HG02610 (cell line): ENCODE results near the gene OR2A2.
"Not testable (repeated sequence)": the region's sequence is repeated elsewhere in the genome, so short reads cannot be mapped to it uniquely, and the experiment has no call there.

Experiments
- ATAC-seq: cut with Tn5 transposase; IDR thresholded peaks from one replicate; pipeline ENCODE4 v1.9.1; 2021; ENCODE audit warnings: mild to moderate bottlenecking, moderate library complexity; ENCODE audit not compliant: unreplicated experiment

Gene OR2A2, protein sequence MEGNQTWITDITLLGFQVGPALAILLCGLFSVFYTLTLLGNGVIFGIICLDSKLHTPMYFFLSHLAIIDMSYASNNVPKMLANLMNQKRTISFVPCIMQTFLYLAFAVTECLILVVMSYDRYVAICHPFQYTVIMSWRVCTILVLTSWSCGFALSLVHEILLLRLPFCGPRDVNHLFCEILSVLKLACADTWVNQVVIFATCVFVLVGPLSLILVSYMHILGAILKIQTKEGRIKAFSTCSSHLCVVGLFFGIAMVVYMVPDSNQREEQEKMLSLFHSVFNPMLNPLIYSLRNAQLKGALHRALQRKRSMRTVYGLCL

DNA sequence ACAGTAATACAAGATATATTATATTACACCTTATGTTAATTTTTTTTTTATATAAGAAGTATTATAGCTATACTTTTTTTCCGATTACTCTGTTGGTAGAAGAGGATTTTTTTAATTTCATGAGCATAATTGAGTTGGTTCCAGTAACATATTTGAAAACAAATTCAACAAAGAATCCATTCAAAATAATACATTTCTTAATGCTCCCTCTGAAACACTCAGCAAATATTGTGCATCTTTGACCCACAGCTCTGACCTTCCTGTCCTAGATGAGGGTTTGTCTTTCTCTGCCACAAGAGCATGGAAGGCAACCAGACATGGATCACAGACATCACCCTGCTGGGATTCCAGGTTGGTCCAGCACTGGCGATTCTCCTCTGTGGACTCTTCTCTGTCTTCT, at the start of gene OR2A2:
Gene OR2A2 (plus strand): TSS at position 301 of the 400 bp plus-strand sequence. CDS start 0 bp downstream, at position 301.
- ATAC-seq = no peak

DNA sequence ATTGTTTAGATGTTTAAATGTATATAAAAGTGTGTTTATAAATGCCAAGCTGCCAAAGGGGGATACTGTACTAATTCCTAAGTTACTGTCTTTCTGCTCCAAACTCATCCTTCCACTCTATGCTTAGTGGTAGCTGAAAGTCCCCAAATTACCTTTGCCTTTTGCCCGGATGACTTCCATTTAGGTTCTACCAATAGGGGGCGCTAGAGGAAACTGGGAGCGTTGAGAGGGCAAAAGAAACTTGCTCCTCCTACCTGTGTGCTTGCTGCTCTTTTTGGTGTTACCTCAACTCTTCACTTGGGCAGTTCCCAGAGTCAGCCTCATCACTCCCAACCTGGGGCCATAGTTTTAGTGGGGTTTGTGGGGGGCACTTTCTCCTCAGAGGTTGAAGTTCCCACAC, 45.7 kb upstream of the OR2A2 start:
- ATAC-seq = no peak

GRCh38 chr7:144069511-144069910, 39.9 kb upstream of the OR2A2 start, which contains the start of gene OR2A25:
OR2A25 (plus strand) TSS chr7:144069811; CDS start chr7:144074220, 4,409 bp downstream.
- no peak for ATAC-seq

- no peak for ATAC-seq
These were observed 39.4 kb upstream of the OR2A2 start for GRCh38 chr7:144069953-144070352.

- ATAC-seq = no peak
These were observed 35.0 kb upstream of the OR2A2 start for GRCh38 chr7:144074374-144074773.

- no peak for ATAC-seq
These were observed 23.4 kb upstream of the OR2A2 start, which contains the start of gene OR2A12 for GRCh38 chr7:144085978-144086377. OR2A12 (plus strand) TSS chr7:144086278; CDS start chr7:144095108, 8,830 bp downstream.

DNA sequence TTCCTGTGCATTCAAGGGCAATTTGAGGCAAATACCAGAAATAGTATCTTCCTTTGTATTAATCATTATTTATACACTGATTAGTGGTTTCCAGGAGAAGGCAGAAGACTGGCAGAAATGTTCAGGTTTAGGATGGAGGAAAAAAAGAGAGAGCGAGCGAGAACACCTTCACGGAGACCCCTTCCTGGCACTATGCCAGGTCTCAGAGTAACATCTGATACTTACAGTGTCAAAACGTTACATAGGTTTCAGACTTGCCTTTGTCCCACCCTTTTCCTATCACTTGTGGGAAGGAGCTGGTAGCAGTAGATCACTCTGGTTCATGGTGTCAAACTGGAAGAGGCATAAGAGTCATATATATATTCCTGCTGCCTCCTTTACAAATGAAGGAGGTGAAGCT, 22.7 kb upstream of the OR2A2 start:
- ATAC-seq = no peak

DNA sequence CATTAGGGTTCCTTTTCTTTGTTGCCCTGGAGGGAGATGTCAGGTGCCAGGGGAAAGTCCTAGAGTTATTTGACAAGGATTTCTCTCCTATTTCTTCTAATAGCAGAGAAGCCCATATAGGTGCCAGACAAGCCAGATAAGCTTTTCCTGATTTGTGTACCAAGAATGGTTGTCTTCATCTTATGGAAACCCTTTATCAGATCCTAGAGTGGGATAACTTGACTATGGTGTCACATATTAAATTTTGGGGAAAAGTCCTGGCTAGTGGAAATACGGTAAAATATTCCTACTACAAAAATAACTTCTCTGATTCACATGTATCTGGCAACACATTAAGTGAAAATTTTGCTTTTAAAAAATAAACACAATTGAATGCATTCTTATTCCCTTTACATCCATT, 22.2 kb upstream of the OR2A2 start:
- no peak for ATAC-seq

DNA sequence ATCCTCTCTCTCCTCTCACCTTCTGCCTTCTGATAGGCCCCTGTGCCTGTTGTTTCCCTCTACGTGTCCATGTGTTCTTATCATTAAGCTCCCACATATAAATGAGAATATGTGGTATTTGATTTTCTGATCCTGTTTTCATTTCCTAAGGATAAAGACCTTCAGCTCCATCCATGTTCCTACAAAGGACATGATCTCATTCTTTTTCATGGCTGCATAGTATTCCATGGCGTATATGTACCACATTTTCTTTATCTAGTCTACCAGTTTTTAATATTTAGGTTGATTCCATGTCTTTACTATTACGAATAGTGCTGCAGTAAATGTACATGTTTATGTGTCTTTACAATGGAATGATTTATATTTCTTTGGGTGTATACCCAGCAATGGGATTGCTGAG, 18.7 kb upstream of the OR2A2 start:
- no peak for ATAC-seq

DNA sequence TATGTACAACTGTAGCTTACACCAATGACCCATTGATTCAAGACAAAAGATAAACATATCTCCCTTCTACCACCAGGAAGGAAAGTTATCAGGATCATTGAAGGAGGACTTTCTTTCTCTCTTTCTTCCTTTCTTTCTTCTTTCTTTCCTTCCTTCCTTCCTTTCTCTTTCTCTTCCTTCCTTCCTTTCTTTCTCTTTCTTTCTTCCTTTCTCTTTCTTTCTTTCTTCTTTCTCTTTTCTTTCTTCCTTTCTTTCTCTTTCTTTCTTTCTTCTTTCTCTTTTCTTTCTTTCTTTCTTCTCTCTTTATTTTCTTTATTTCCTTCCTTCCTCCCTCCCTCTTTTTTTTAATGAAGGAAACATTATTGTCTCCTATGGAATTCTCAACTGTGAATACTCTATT, 10.6 kb upstream of the OR2A2 start:
- no peak for ATAC-seq

DNA sequence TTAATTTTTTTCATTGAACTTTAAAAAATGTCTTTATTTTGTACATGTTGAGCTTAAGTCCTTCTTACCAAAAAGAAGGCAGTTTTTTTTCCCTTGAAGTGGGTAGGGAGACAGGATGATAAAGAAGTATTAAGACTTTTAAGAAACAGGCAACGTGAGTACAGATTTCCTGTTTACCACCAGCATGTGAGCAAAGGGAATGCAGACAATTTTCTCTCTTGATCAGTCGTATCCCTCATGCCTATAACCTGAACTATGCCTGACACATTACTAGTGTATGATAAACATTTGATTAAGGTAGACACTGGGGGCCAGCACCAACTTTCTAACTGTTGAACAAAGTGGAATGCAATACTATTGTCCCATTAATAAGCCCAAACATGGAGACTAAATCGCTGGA, 8.8 kb upstream of the OR2A2 start:
- no peak for ATAC-seq

GRCh38 chr7:144102041-144102440, 7.3 kb upstream of the OR2A2 start:
- ATAC-seq = no peak

GRCh38 chr7:144105211-144105610, 4.2 kb upstream of the OR2A2 start:
- no peak for ATAC-seq

DNA sequence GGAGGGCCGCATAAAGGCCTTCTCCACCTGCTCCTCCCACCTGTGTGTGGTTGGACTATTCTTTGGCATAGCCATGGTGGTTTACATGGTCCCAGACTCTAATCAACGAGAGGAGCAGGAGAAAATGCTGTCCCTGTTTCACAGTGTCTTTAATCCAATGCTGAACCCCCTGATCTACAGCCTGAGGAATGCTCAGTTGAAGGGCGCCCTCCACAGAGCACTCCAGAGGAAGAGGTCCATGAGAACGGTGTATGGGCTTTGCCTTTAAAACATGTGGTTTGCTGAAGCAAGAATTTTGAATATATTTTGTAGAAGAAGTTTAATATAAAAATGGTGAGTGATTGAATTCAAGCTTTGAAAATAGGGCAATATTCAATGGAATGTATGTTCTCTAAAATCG, 889 bp downstream of the OR2A2 start:
- no peak for ATAC-seq

DNA sequence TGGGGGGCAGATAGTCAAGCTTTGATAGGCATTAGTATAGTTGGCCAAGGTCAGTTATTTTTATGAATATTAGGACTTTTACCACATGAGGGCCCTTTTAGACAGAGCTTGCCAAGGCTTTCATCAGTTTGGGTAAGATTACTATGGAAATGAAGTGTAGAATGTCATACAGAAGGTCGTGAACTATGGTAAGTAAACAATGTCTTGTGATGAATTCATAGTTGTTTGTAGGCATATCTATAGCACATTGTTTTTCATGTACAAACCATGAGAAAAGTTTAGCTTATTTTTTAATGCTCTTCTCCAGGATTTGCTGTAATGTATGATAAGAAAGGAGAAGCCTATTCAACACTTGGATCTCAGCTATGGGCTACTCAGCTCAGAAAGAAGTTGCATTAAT, 4.3 kb downstream of the OR2A2 start:
- no peak for ATAC-seq

DNA sequence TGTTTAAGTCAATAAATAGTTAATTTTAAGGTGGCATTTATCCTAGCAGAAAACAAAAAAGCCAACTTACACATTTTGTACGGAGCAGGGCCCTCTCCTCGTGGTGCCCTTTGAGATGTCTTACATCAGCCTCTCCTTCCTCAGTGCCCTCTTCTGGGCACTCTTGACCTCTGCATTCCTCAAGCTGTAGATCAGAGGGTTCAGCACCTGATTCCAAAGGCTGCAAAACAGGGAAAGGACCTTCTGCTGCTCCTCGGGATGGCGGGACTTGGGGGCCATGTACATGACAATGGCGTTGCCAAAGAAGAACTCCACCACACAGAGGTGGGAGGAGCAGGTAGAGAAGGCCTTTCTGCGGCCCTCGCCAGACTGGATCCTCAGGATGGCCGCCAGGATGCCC, 9.0 kb downstream of the OR2A2 start:
- no peak for ATAC-seq

DNA sequence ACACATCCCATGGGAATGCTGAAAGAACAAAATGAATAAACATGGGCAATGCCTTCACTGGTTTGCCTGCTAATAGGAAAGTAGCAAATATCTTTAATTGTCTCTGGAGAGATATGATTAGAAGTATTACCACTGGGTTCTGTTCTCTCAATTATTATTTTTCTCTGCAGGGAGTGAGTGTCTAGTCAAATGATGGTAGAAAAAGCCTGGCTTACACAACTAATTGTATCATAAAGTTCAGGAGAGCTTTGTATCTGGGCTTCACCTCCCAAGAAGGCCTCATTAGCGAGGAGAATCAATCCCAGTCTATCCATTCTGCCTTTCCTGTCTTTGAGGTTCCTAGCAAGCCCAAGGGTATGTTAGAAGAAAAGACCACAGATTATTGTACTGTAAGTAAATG, 13.5 kb downstream of the OR2A2 start, which contains the start of gene OR2A14:
Gene OR2A14 (plus strand): TSS at position 301 of the 400 bp plus-strand sequence. CDS start 5,937 bp downstream, outside the sequence.
- no peak for ATAC-seq

- peak; percentile 99 for ATAC-seq
These were observed 18.4 kb downstream of the OR2A2 start for GRCh38 chr7:144127714-144128334.

GRCh38 chr7:144129601-144130000, 20.2 kb downstream of the OR2A2 start:
- not testable (repeated sequence) for ATAC-seq

- no peak for ATAC-seq
These were observed 21.3 kb downstream of the OR2A2 start for GRCh38 chr7:144130730-144131129.

- ATAC-seq = no peak
These were observed 22.9 kb downstream of the OR2A2 start for GRCh38 chr7:144132262-144132661.

DNA sequence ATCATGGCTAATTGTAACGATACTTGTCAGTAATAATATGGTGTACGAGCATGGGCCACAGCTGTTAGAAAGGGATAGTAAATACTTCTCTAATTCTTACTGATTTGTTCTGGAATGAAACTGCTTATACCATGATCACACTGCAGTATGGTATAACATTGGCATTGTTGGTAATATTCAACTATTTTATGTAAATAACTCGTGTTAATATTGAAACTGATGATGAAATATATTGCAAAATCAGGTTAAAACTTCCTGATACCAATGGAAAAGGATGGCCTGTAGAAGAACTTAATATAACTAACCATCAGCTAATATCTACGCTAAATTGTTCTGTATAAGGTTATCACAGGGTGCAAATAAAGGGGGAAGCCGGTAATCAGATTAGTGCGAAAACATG, 23.9 kb downstream of the OR2A2 start:
- ATAC-seq = no peak
